HG03439 (cell line): Measurements from ENCODE around the gene PCARE.
A peak's percentile ranks its signal among the peaks of the same experiment; 100 is the strongest.
"Not testable (repeated sequence)": the region's sequence is repeated elsewhere in the genome, so short reads cannot be mapped to it uniquely, and the experiment has no call there.

ENCODE experiments used
- ATAC-seq: cut with Tn5 transposase; IDR thresholded peaks from one replicate; pipeline ENCODE4 v1.9.1; 2021; ENCODE audit warnings: mild to moderate bottlenecking, moderate library complexity; ENCODE audit not compliant: unreplicated experiment

The PCARE gene

GRCh38 chr2:29074411-29074810 is at the start of gene PCARE:
TSS of gene PCARE (minus strand) at chr2:29074523. CDS start at chr2:29074261, 262 bp downstream.
- no peak for ATAC-seq

GRCh38 chr2:29123617-29124349 is 49.5 kb upstream of the PCARE start:
- no peak for ATAC-seq

DNA sequence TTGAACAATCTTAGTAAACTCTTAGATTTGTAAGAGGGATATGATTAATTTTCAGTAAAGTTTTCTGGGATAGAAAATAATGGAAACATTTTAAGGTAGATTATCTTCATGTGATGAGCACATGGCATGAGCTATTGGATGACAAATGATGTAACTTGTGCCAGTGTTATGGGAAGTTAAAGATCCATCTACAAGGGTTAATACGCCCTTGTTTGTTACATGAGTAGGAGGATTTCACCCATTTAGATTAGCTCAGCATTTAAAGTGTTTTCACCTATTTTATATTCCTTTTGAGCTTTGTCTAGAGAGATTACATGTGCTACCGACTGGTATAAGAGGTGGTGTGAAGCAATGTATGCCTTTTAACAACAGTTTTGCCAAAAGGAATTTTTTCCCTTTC is 46.5 kb upstream of the PCARE start:
- no peak for ATAC-seq

DNA sequence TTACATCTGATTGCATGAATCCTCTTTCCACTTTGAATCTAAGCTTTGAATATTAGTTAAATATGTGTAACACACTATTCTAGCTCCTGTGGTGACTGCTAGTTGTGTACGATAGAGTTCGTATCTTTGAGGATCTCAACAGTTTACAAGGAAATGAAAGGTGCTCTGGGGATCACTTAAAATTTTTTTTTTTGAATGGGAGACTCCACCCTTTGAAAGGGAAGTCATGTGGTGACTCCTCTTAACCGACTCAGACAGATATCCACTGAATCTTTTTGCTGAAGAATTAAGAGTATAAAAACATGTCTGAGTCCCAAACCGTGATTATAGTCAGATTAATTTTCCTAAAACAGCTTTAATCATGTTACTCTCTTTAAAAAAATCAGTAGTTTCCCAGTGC is 44.9 kb upstream of the PCARE start:
- no peak for ATAC-seq

- ATAC-seq = no peak
Observed at GRCh38 chr2:29117636-29118303, 43.4 kb upstream of the PCARE start.

DNA sequence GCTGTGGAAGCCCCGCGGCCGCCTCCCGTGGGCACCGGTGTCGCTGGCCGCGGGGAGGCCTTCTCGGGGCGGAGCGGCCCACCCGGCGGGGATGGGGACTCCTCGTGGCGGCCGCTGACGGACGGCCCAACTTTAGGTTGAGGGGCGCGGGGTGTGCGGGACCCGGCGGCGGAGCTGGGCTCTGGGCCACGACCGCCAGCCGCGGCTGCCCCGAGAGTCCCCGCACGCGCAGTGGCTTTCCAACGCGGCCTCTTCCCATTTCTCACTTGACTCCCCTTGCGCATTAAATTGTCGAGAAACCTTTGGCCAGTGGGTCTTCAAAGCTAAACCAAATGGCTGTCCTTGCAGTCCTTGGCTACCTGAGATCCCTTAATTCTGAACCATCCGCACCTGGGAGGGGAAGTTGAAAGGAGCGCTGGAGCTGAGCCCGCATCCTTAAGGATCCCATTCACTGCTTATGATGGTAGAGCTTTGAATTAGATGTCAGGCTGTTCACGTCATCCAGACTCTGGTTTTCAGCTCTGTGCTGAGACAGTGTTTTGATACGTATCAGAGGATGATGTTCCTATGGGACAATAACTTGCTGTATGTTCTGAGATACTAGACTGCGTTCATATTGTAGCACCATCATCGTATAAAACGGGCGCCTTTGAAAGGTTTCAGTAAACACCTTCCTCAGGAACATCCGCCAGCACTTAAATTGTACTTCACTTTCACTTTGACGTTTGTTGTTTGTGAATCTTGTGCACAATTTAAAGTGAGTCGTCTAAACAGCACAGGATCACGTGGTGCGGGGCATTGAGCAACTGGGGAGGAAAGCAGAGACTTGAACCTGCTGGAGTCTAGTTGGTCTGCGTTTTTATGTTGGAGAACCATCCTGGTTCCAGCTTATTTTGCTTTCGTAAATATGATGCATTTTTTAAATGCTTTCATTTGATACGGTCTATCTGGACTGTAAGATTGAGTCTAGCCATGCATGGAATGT is 41.8 kb upstream of the PCARE start:
- ATAC-seq = peak; percentile 40

DNA sequence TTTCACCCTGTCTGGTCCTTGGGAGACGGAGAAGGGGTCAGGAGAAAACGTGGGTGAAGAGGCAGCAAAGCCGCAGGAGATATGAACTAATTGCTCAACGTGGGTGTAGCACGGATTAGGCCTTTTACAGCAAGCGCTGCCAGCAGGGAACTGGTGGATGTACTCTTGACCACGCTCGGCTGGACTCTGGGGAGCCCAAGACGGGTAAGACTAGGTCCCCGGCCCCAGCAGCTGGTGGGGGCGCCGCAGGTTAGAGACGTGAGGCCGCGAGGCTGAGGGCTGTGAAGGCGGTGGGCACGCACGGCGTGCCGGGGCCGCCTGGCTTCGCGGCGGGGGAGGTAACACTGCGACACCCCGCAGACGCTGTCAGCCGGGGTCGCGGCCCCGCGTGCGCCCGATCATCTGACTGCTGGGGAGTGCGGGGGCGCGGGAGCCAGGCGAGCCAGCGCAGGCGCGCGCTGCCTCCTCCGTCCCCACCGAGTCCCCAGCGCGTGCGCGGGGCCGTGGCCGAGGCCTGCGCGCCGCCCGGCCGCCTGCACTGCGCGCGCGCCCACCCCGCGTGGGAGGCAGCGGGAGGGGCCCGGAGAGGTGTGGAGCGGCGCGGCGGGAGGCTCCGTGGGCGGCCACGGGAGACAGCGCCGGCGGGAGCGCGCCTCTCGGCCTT is 40.8 kb upstream of the PCARE start, which contains the start of gene CLIP4:
Gene CLIP4, plus strand, starts transcription at position 470 of the 664 bp plus-strand sequence. CDS start 5,974 bp downstream, outside the sequence.
- ATAC-seq = peak; percentile 58

DNA sequence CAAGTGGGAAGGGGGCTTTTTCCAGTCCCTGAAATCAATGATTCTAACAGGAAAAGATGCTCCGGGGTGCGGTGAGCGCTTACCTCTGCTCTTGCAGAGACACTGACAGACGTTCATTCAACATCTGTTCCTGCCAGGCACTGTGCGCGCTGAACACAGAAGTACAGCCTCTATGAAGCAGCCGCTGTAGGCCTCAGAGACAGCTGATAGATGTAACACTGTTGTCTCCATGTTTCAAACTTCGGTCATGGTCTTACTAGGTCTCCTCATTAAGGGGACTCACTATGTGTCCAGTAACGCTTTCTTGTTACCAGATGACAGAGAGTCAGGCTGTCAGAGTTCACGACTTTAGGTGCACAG is 40.2 kb upstream of the PCARE start:
- ATAC-seq = no peak

DNA sequence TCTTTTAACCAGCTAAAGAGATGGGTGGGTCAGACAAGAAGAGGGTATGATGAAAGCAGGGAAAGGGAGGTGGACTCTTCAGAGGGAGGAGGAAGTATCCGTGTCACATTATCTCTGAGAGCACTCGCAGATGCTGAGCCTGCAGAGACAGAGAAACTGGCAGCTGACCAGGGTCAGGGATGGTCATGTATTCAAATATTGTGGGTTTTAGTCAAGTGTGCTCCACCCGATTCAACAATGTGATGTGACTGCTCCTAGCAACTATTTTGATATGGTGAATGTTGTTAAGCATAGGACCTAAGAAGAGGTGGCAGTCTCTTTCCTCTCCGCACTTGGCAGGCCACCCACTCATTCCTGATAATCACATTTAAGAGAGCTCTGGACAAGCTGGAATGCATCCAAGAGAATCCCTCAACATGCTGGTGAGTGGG is 39.6 kb upstream of the PCARE start:
- peak; percentile 27 for ATAC-seq

DNA sequence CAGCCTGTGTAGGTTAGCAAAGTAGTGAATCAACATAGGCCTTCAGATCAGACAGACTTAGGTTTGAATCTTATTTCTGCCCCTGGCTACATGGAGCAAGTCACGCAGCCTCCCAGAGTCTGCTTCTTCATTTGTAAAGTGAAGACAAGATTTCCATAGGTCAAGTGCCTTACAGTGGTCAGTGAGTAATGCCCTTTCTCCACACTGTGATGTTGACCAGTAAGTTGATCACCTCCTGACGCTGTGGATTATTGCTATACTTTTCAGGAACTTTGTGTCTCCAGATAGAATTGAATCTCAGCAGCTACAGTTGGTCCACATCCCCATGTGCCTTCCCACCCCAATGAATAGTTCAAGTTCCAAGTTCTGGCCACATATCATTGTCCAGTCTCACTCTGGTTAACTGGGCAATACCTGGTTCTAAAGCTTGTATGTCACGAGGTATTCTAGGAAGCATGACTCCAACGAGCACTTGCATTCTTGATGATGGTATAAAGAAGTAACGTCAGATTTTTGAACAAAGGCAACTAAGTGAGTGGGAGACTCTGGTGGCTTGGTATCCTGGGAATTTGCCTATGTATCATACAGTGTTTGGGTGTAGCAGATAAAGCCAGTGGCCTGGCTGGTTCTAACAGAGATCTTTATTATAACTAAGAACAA is 38.8 kb upstream of the PCARE start:
- no peak for ATAC-seq

- no peak for ATAC-seq
Observed at GRCh38 chr2:29112379-29112778, 38.1 kb upstream of the PCARE start.

GRCh38 chr2:29110916-29111535 is 36.7 kb upstream of the PCARE start:
- ATAC-seq = no peak

DNA sequence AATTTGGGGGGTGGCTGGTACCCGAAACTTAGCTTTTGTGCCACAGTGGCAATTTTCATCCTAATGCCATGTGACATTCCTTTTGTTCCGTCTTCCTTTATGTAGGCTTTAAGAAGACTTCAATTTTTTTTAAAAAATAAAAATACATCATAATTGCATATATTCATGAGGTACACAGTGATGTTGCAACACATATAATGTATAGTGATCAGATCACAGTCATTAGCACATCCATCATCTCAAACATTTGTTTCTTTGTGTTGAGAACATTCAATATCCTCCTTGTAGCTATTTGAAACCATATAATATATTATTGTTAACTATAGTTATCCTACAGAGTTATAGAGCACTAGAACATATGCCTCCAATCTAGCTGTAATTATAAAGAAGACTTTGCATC is 34.9 kb upstream of the PCARE start:
- no peak for ATAC-seq

DNA sequence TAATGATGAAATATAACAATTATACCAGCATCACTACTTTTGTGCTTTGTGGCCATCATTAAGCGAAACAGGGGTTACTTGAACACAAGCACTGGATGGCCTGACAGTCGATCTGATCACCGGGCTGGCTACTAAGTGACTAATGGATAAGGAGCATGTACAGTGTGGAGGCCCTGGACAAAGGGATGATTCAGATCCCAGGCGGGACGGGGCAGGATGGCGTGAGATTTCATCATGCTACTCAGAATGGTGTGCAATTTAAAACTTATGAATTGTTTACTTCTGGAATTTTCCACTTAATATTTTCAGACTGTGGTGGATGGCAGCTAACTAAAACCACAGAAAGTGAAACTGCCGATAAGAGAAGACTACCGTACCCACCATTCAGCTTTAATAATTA is 33.9 kb upstream of the PCARE start:
- ATAC-seq = no peak

GRCh38 chr2:29107547-29107946 is 33.2 kb upstream of the PCARE start:
- ATAC-seq = not testable (repeated sequence)

- ATAC-seq = no peak
Observed at GRCh38 chr2:29106980-29107388, 32.7 kb upstream of the PCARE start.

DNA sequence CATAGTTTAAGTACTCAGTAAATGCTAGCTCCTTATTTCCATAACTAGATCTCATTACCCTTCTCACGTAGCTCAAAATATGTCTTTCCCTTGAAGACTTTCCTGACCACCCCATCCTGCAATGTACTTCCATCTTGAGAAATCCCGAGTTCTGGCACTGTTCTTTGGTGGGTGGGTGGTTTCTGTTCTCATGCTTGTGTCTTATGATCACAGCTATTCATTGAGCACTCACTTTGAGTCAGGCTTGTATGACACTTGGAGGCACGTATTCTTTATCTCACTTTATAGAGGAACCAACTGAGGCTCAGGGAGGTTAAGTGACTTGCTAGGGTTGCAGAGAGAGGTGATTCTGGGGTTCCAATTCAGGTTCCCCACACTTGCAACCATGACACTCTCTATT is 31.9 kb upstream of the PCARE start:
- ATAC-seq = no peak

DNA sequence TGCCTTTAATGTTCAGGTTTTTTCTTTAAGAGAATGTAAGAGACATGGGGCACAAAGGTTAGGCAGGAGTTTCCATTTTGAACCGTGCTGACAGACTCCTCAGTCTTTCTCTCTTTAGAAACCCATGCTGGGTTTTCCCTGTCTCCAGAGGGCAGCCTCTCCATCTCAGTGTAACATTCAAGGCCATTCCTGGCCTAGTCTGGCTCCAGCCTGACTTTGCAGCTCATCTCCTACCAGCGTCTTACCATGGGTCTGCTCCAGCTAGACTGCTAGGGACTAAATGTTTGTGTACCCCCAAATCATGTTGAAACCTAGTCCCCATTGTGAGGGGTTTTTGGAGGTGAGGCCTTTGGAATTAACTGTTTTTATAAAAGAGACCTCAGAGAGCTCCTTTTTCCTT is 31.1 kb upstream of the PCARE start:
- ATAC-seq = no peak

- ATAC-seq = no peak
Observed at GRCh38 chr2:29104688-29105087, 30.4 kb upstream of the PCARE start.

DNA sequence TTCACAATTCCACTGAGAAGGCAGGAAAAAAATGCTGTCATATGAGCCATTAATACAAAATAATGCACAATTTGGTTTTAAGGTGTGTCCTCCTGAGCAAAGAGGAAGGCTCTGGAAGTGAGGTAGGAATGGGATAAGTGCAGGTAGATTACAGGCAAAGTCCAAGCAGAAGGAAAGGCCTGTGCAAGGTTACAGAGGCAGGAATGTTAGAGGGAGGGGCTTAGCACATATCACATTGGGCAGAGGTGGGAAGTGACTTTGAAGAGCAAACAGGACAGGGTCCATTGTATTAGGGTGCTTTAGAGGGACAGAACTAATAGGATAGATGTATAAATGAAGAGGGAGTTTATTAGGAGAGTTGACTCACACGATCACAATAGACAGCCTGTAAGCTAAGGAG is 26.2 kb upstream of the PCARE start:
- ATAC-seq = no peak
